H1 (cell line): ENCODE measurements around the gene VASN. TPM values are rescaled to one million over a fixed set of nuclear protein-coding genes. Genes with fewer than 3 reads are reported as not detected.

Experiments
- CTCF ChIA-PET: fragments of 300-600 bp; sonication (Branson Sonifier 250); formaldehyde crosslinking; loops from one replicate; lab custom pipeline; 2021; ENCODE audit not compliant: partially characterized antibody; lab: Charles Lee
- POLR2A ChIA-PET: fragments of 300-600 bp; sonication (Branson Sonifier 250); formaldehyde crosslinking; loops from one replicate; lab custom pipeline; 2021; ENCODE audit warnings: inconsistent platforms; ENCODE audit not compliant: partially characterized antibody; lab: Charles Lee
- DNase-seq, 2 experiments: peaks; one replicate each; pipeline versions ENCODE4 v3.0.0 to v3.0.0-alpha.2; 2010 to 2022; ENCODE audit warnings: low spot score in 2 of 2, low read depth in 1 of 2, mixed read lengths in 1 of 2
- FAIRE-seq: peaks from 2 replicates; lab custom pipeline; 2011; peaks lifted over from hg19 to GRCh38; lab: Jason Lieb, UNC
- H2AFZ ChIP-seq: 2 replicates; pipeline ENCODE4 v1.8.1; 2012; ENCODE audit warnings: low read length, inconsistent platforms
- H2AK5ac ChIP-seq: 2 replicates; pipeline ENCODE4 v1.6.1; 2013; ENCODE audit warnings: low read depth, low read length
- H2BK120ac ChIP-seq: replicated peaks from 2 replicates; pipeline ENCODE3; 2013; ENCODE audit warnings: low read depth, low read length, inconsistent platforms
- H2BK12ac ChIP-seq: 2 replicates; pipeline ENCODE4 v1.6.1; 2013; ENCODE audit warnings: low read depth, low read length
- H2BK15ac ChIP-seq: 2 replicates; pipeline ENCODE4 v1.6.1; 2013; ENCODE audit warnings: low read length
- H2BK20ac ChIP-seq: 2 replicates; pipeline ENCODE4 v1.6.1; 2013; ENCODE audit warnings: low read length
- H2BK5ac ChIP-seq: 2 replicates; pipeline ENCODE4 v1.6.1; 2013; ENCODE audit warnings: low read depth, low read length
- H3K14ac ChIP-seq: 2 replicates; pipeline ENCODE4 v1.6.1; 2013; ENCODE audit warnings: inconsistent platforms; ENCODE audit not compliant: insufficient read length
- H3K18ac ChIP-seq: 2 replicates; pipeline ENCODE4 v1.6.1; 2013; ENCODE audit warnings: low read length; ENCODE audit errors: extremely low read depth
- H3K23ac ChIP-seq: 2 replicates; pipeline ENCODE4 v1.6.1; 2013; ENCODE audit warnings: inconsistent platforms; ENCODE audit not compliant: insufficient read length
- H3K23me2 ChIP-seq: 2 replicates; pipeline ENCODE4 v1.6.1; 2013; ENCODE audit warnings: low read depth, low read length
- H3K27ac ChIP-seq: 2 replicates; pipeline ENCODE4 v1.6.1; 2011; ENCODE audit warnings: low read depth, low read length, inconsistent platforms
- H3K27me3 ChIP-seq, 4 experiments: replicated peaks in 1 of 4; 1 replicate in 1 of 4; 2 replicates in 3 of 4; pipeline versions ENCODE4 v1.6.1 to v1.8.1; 2011 to 2013; ENCODE audit warnings: low read length in 3 of 4, mild to moderate bottlenecking in 3 of 4, inconsistent platforms in 2 of 4, mixed read lengths in 2 of 4, moderate library complexity in 1 of 4; ENCODE audit not compliant: control insufficient read depth in 3 of 4, insufficient read depth in 3 of 4; ENCODE audit errors: extremely low read depth in 1 of 4
- H3K36me3 ChIP-seq, 4 experiments: 2 replicates each; pipeline versions ENCODE4 v1.6.1 to v1.8.1; 2011 to 2013; ENCODE audit warnings: mild to moderate bottlenecking in 4 of 4, low read length in 3 of 4, moderate library complexity in 2 of 4, control low read depth in 1 of 4, inconsistent platforms in 1 of 4; ENCODE audit not compliant: insufficient read depth in 4 of 4, control insufficient read depth in 2 of 4
- H3K4ac ChIP-seq: replicated peaks from 2 replicates; pipeline ENCODE3; 2013; ENCODE audit warnings: low read length, low read depth, mixed read lengths, inconsistent platforms; ENCODE audit not compliant: insufficient read length
- H3K4me1 ChIP-seq, 4 experiments: replicated peaks in 1 of 4; 1 replicate in 1 of 4; 2 replicates in 3 of 4; pipeline versions ENCODE4 v1.6.1 to v1.8.1; 2011 to 2013; ENCODE audit warnings: low read length in 3 of 4, inconsistent platforms in 2 of 4, mixed read lengths in 1 of 4; ENCODE audit not compliant: insufficient read depth in 4 of 4, control insufficient read depth in 3 of 4
- H3K4me2 ChIP-seq, 2 experiments: 2 replicates each; pipeline versions ENCODE4 v1.6.1 to v1.8.1; 2011 to 2013; ENCODE audit warnings: low read depth in 2 of 2, low read length in 2 of 2, control low read depth in 1 of 2, inconsistent platforms in 1 of 2, mild to moderate bottlenecking in 1 of 2; ENCODE audit not compliant: insufficient read depth in 1 of 2
- H3K4me3 ChIP-seq, 4 experiments: fragments of 200-600, 300-600 bp in 1 of 4; sonication (generic), shearing (Covaris generic), sonication (Bioruptor Twin) in 1 of 4; 2 replicates each; pipeline versions ENCODE4 v1.5.1 to v1.8.1; 2011 to 2016; ENCODE audit warnings: low read length in 4 of 4, low read depth in 3 of 4, control low read depth in 2 of 4, inconsistent platforms in 2 of 4, mild to moderate bottlenecking in 2 of 4, mixed read lengths in 1 of 4, moderate library complexity in 1 of 4; ENCODE audit not compliant: insufficient read depth in 2 of 4; ENCODE audit errors: extremely low read depth in 1 of 4
- H3K56ac ChIP-seq: replicated peaks from 2 replicates; pipeline ENCODE3; 2013; ENCODE audit warnings: low read depth, mild to moderate bottlenecking, mixed read lengths, low read length, inconsistent platforms; ENCODE audit not compliant: insufficient read length
- H3K79me1 ChIP-seq: 2 replicates; pipeline ENCODE4 v1.6.1; 2013; ENCODE audit warnings: low read depth, low read length, control low read depth
- H3K79me2 ChIP-seq, 2 experiments: 2 replicates each; pipeline versions ENCODE4 v1.6.1 to v1.8.1; 2012 to 2013; ENCODE audit warnings: low read length in 2 of 2, mild to moderate bottlenecking in 2 of 2, inconsistent platforms in 1 of 2; ENCODE audit not compliant: insufficient read depth in 2 of 2, control insufficient read depth in 1 of 2
- H3K9ac ChIP-seq, 4 experiments: replicated peaks in 1 of 4; 1 replicate in 1 of 4; 2 replicates in 3 of 4; pipeline versions ENCODE4 v1.6.1 to v1.8.1; 2011 to 2013; ENCODE audit warnings: low read depth in 3 of 4, low read length in 3 of 4, control low read depth in 2 of 4, mild to moderate bottlenecking in 2 of 4, moderate library complexity in 2 of 4, inconsistent platforms in 1 of 4; ENCODE audit errors: extremely low read depth in 1 of 4
- H3K9me3 ChIP-seq, 2 experiments: 2 replicates each; pipeline versions ENCODE4 v1.6.1 to v1.8.1; 2012 to 2013; ENCODE audit warnings: mild to moderate bottlenecking in 2 of 2, moderate library complexity in 2 of 2, control low read depth in 1 of 2, inconsistent platforms in 1 of 2, low read depth in 1 of 2, low read length in 1 of 2, mixed read lengths in 1 of 2; ENCODE audit not compliant: insufficient read depth in 2 of 2
- H4K20me1 ChIP-seq, 2 experiments: replicated peaks in 1 of 2; 2 replicates each; pipeline versions ENCODE3 to v1.8.1; 2011 to 2013; ENCODE audit warnings: inconsistent platforms in 2 of 2, low read length in 2 of 2, mild to moderate bottlenecking in 1 of 2; ENCODE audit not compliant: insufficient read depth in 2 of 2, control insufficient read depth in 1 of 2
- H4K5ac ChIP-seq: 2 replicates; pipeline ENCODE4 v1.6.1; 2013; ENCODE audit warnings: low read length, low read depth, mixed read lengths, inconsistent platforms; ENCODE audit not compliant: insufficient read length
- H4K8ac ChIP-seq: 2 replicates; pipeline ENCODE4 v1.8.0; 2013; ENCODE audit warnings: mild to moderate bottlenecking, moderate library complexity, low read length, inconsistent platforms; ENCODE audit not compliant: insufficient read depth; ENCODE audit errors: extremely low read depth
- H4K91ac ChIP-seq: replicated peaks from 2 replicates; pipeline ENCODE3; 2013; ENCODE audit warnings: low read length, mixed read lengths, inconsistent platforms; ENCODE audit not compliant: insufficient read length
- E2F6 ChIP-seq: IDR thresholded peaks from 2 replicates; pipeline ENCODE4 v1.6.1; 2012; ENCODE audit warnings: inconsistent platforms
- EP300 ChIP-seq, 2 experiments: IDR thresholded peaks; 1 replicate in 1 of 2; 2 replicates in 1 of 2; pipeline ENCODE4 v1.6.1; 2011 to 2012; ENCODE audit warnings: low read depth in 2 of 2, low read length in 2 of 2, mild to moderate bottlenecking in 2 of 2, borderline replicate concordance in 1 of 2, inconsistent platforms in 1 of 2, moderate library complexity in 1 of 2
- PHF8 ChIP-seq: fragments of 200-600 bp; sonication (generic); conservative IDR thresholded peaks from 2 replicates; pipeline ENCODE4 v1.7.1; 2012; ENCODE audit warnings: low read depth, mild to moderate bottlenecking, inconsistent platforms, low read length, moderate library complexity
- RBBP5 ChIP-seq: IDR thresholded peaks from 2 replicates; pipeline ENCODE4 v1.7.1; 2012; ENCODE audit warnings: low read depth, mild to moderate bottlenecking, inconsistent platforms, low read length, moderate library complexity, borderline replicate concordance
- WGBS, 2 experiments: shearing (Covaris generic) in 1 of 2; methylation state at CpG; one replicate each; pipeline versions ENCODE4 v1.1.6 to v1.1.7; 2013 to 2015; ENCODE audit warnings: low lambda C conversion rate in 2 of 2, mixed read lengths in 2 of 2, inconsistent platforms in 1 of 2, low coverage in 1 of 2, missing lambda C conversion rate in 1 of 2; ENCODE audit not compliant: insufficient replicate concordance in 2 of 2, insufficient coverage in 1 of 2, insufficient read length in 1 of 2; ENCODE audit errors: extremely low coverage in 1 of 2, missing lambda C conversion rate in 1 of 2; 5-methylcytosine and 5-hydroxymethylcytosine counted together
- polyA plus RNA-seq, 7 experiments: library from polyadenylated mRNA; depleted of rRNA in 3 of 7; stranded (reverse) in 5 of 7; unstranded in 2 of 7; fragments of >200 nt in 5 of 7; fragments of 200-250 nt in 2 of 7; gene quantifications; 1 replicate in 5 of 7; 2 replicates in 1 of 7; 4 replicates in 1 of 7; pipeline versions ENCODE4 v1.2.1 to v1.2.3, GENCODE V29; 2011 to 2013; ENCODE audit warnings: missing spikeins in 2 of 7, mixed read lengths in 2 of 7
- total RNA-seq: library from RNA; stranded (reverse); fragmentation: NEBNext Ultra II Directional; extraction: Animal tissue kit (Norgen Biotek cat#: 25700); gene quantifications from 2 replicates; pipeline ENCODE4 v1.2.1, GENCODE V29; 2021
- TF ChIP-seq, protein P1 (sequence below): IDR thresholded peaks from 2 replicates; pipeline ENCODE4 v1.6.1; 2012; ENCODE audit warnings: inconsistent platforms
- TF ChIP-seq, protein P2 (sequence below): IDR thresholded peaks from 2 replicates; pipeline ENCODE4 v1.6.1; 2012; ENCODE audit warnings: low read length, inconsistent platforms

VASN gene
- total and polyA plus RNA-seq, 2 of the 8 experiments (the other 6 are each of a cell fraction or from before 2014, with no cell fraction given): 9.6 to 11.3 TPM

GRCh38 chr16:4419402-4419959, 47.8 kb downstream of the VASN start:
- H3K9ac ChIP-seq: no peak overlapping the region
- no peak overlapping the region for H2BK15ac ChIP-seq
- H4K91ac ChIP-seq: no peak overlapping the region
- no peak overlapping the region for H3K18ac ChIP-seq
- H2BK20ac ChIP-seq: no peak overlapping the region
- H2BK12ac ChIP-seq: no peak overlapping the region
- no peak overlapping the region for H3K4me3 ChIP-seq
- no peak overlapping the region for H4K5ac ChIP-seq
- no peaks in the 10 kb centered on the region; a peak in 2 of 7 replicates for H3K27me3 ChIP-seq
- H4K8ac ChIP-seq: no peak overlapping the region; the same call in 1 of the 2 replicates
- ChIA-PET CTCF (interaction anchor here (0.9 to 12.0 kb wide), 6 partner anchors 16 to 158 kb away, joined by 3 to 134 read pairs (median 4); partner anchors contain the start of gene HMOX2), POLR2A (interaction anchor here (0.9 to 3.4 kb wide), 6 partner anchors 15 to 107 kb away, joined by 3 to 16 read pairs (median 4); no protein-coding TSS in a partner anchor)
- H2BK5ac ChIP-seq: no peak overlapping the region
- H3K27ac ChIP-seq: no peak overlapping the region
- no peaks in the 10 kb centered on the region for H3K36me3 ChIP-seq
- H3K79me2 ChIP-seq: no peaks in the 10 kb centered on the region
- no peak overlapping the region for H3K56ac ChIP-seq
- H3K14ac ChIP-seq: no peak overlapping the region
- no peak overlapping the region for H3K4ac ChIP-seq
- FAIRE-seq (no peak), DNase-seq (no peak)
- H2AK5ac ChIP-seq: no peak overlapping the region
- H2AFZ ChIP-seq: no peak overlapping the region
- H3K9me3 ChIP-seq: no peaks in the 10 kb centered on the region
- 76% methylated on average over 7 of the region's 7 CpGs; no CpG with 5 or more reads in 1 of the 2 experiments for WGBS, 2 experiments
- no peak overlapping the region for H3K4me2 ChIP-seq
- no peak overlapping the region for H2BK120ac ChIP-seq
- H3K23me2 ChIP-seq: peaks cover 9% of the 10 kb centered on the region; the same call in 1 of the 2 replicates
- no peak overlapping the region for H3K23ac ChIP-seq
- H4K20me1 ChIP-seq: peaks cover 0 to 4% of the 10 kb centered on the region in 2 experiments
- no peaks in the 10 kb centered on the region for H3K79me1 ChIP-seq
- H3K4me1 ChIP-seq: peaks cover 2 to 11% (median 4%) of the 10 kb centered on the region in 4 experiments; a peak in 5 of 7 replicates
- TF ChIP-seq E2F6 (no peak), EP300 (IDR thresholded peaks at IDR 0.05; ENCODE audit: borderline replicate concordance in 1 of 2, low read depth in 2 of 2, low read length in 2 of 2) (no peak), PHF8 (no peak), RBBP5 (no peak)
- TF ChIP-seq, protein P1, sequence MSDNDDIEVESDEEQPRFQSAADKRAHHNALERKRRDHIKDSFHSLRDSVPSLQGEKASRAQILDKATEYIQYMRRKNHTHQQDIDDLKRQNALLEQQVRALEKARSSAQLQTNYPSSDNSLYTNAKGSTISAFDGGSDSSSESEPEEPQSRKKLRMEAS: no peak
- TF ChIP-seq, protein P2, sequence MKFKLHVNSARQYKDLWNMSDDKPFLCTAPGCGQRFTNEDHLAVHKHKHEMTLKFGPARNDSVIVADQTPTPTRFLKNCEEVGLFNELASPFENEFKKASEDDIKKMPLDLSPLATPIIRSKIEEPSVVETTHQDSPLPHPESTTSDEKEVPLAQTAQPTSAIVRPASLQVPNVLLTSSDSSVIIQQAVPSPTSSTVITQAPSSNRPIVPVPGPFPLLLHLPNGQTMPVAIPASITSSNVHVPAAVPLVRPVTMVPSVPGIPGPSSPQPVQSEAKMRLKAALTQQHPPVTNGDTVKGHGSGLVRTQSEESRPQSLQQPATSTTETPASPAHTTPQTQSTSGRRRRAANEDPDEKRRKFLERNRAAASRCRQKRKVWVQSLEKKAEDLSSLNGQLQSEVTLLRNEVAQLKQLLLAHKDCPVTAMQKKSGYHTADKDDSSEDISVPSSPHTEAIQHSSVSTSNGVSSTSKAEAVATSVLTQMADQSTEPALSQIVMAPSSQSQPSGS: no peak
